Upper lobe of right lung (tissue), 1 donor: ENCODE measurements around the gene ZSWIM9. TPM values are rescaled to one million over a fixed set of nuclear protein-coding genes. Genes with fewer than 3 reads are reported as not detected.

Source experiments
- ATAC-seq: fragments of 200-7000 bp; cut with Tn5 transposase; one replicate; pipeline ENCODE4 v1.9.1; 2020; ENCODE audit warnings: mild to moderate bottlenecking, moderate library complexity
- DNase-seq: peaks from one replicate; pipeline ENCODE4 v3.0.0-alpha.2; 2020
- H3K27ac ChIP-seq: fragments of 200-600 bp; one replicate; pipeline ENCODE4 v1.8.0; 2022
- H3K27me3 ChIP-seq: fragments of 200-600 bp; one replicate; pipeline ENCODE4 v1.8.0; 2022; ENCODE audit warnings: mild to moderate bottlenecking
- H3K36me3 ChIP-seq: fragments of 200-600 bp; one replicate; pipeline ENCODE4 v1.8.0; 2022
- H3K4me1 ChIP-seq: fragments of 200-600 bp; one replicate; pipeline ENCODE4 v1.8.0; 2022
- H3K4me3 ChIP-seq: fragments of 200-600 bp; one replicate; pipeline ENCODE4 v1.8.0; 2022; ENCODE audit warnings: mild to moderate bottlenecking
- H3K9me3 ChIP-seq: fragments of 200-600 bp; one replicate; pipeline ENCODE4 v1.8.0; 2022
- intact Hi-C: fragments of 100-400 bp; cut with DNase I; formaldehyde crosslinking; loops from one replicate; pipeline ENCODE4 v1.11.0; 2022
- total RNA-seq: library from RNA; stranded (reverse); fragmentation: NEBNext Ultra II Directional; extraction: Animal tissue kit (Norgen Biotek cat#: 25700); gene quantifications from one replicate; pipeline ENCODE4 v1.2.1, GENCODE V29; 2021
- TF ChIP-seq, protein P1 (sequence below): fragments of 200-600 bp; IDR thresholded peaks from one replicate; pipeline ENCODE4 v1.8.0; 2022; ENCODE audit warnings: antibody characterized with exemption
- donor health status: DM: no; HTN: yes; CAD: no; lungs with severe emphysema.

ZSWIM9 gene
- total RNA-seq, 1 donor from 2014 or later, result 7.5 TPM

DNA sequence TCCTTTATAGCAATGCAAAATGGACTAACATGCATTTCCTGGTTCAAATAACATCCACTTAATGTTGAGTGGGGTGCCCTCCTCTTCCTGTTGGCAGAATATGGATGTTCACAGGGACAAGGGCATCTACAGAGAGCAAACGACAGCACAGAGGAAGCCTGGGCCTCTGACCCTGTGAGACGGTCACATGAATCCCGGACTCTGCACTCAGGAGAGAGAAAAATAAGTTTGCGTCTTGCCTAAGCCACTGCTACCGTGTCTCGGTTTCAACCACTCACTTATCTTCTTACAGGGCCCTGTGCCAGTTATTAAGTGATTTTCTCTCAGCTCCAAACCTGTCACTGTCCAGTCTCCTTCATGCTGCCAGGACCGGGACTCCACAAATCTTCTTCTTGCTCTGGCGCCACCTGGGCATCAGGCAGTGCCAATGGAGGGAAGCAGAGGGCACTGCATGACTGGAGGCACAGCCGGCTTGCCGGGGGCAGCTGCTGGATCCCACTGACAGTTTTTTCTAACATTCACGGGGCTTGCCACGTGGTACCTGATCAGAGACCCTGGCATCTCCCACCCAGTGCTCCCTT, 12.2 kb upstream of the ZSWIM9 start:
- H3K27me3 ChIP-seq, result no peaks in the 10 kb centered on the region
- H3K9me3 ChIP-seq, result no peaks in the 10 kb centered on the region
- no peak overlapping the region for H3K4me3 ChIP-seq
- no peak for ATAC-seq
- intact Hi-C loops, result loop anchor here (10.0 kb wide), 1 partner anchor 63 kb away; no protein-coding TSS in a partner anchor
- H3K36me3 ChIP-seq, result peaks cover 6% of the 10 kb centered on the region
- H3K27ac ChIP-seq, result no peak overlapping the region
- TF ChIP-seq, protein P1, sequence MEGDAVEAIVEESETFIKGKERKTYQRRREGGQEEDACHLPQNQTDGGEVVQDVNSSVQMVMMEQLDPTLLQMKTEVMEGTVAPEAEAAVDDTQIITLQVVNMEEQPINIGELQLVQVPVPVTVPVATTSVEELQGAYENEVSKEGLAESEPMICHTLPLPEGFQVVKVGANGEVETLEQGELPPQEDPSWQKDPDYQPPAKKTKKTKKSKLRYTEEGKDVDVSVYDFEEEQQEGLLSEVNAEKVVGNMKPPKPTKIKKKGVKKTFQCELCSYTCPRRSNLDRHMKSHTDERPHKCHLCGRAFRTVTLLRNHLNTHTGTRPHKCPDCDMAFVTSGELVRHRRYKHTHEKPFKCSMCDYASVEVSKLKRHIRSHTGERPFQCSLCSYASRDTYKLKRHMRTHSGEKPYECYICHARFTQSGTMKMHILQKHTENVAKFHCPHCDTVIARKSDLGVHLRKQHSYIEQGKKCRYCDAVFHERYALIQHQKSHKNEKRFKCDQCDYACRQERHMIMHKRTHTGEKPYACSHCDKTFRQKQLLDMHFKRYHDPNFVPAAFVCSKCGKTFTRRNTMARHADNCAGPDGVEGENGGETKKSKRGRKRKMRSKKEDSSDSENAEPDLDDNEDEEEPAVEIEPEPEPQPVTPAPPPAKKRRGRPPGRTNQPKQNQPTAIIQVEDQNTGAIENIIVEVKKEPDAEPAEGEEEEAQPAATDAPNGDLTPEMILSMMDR, result no peak
- no peaks in the 10 kb centered on the region for H3K4me1 ChIP-seq
- no peak for DNase-seq

DNA sequence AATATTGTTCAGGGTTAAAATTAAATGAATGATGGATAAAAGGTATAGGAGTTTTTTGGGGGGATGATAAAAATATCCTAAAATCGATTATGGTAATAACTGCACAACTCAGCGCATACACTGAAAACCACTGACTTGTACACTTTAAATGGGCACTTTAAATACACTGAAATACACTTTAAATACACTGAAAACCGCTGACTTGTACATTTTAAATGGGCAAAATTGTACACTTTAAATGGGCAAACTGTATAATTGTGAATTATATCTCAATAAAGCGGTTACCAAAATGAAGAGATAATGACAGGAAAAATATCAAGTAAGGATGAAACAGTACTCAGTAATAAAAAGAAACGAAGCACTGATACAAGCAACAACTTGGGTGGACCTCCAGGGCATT, 1.8 kb upstream of the ZSWIM9 start:
- no peaks in the 10 kb centered on the region for H3K27me3 ChIP-seq
- H3K27ac ChIP-seq, result no peak overlapping the region
- DNase-seq, result no peak
- no peak overlapping the region for H3K4me3 ChIP-seq
- peaks cover 6% of the 10 kb centered on the region for H3K36me3 ChIP-seq
- no peaks in the 10 kb centered on the region for H3K9me3 ChIP-seq
- ATAC-seq, result no peak
- TF ChIP-seq, protein P1, result no peak
- intact Hi-C loops, result no loop called here
- H3K4me1 ChIP-seq, result peaks cover 7% of the 10 kb centered on the region

DNA sequence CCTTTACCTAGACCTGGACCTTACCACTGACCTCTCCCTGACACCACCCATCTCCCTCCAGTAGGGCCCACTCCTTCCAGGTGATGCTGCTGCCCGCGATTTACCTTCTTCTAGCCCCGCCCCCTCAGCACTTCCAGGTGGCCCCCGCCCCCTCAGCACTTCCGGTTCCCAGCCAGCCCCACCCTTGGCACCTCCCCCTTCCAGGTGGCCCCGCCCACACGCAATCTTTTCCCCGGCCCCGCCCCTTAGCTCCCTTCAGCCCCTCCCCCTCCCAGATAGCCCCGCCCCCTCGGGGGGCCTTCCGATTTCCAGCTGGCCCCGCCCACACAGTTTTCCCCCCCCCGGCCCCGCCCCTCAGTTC, 922 bp upstream of the ZSWIM9 start:
- H3K27me3 ChIP-seq, result no peaks in the 10 kb centered on the region
- TF ChIP-seq, protein P1, result no peak
- peaks cover 7% of the 10 kb centered on the region for H3K4me1 ChIP-seq
- DNase-seq (peak; percentile 94), ATAC-seq (peak; percentile 87)
- no peaks in the 10 kb centered on the region for H3K9me3 ChIP-seq
- peak overlapping the region; percentile 90 for H3K27ac ChIP-seq
- peak overlapping the region; percentile 82 for H3K4me3 ChIP-seq
- intact Hi-C loops, result no loop called here
- H3K36me3 ChIP-seq, result peaks cover 2% of the 10 kb centered on the region

DNA sequence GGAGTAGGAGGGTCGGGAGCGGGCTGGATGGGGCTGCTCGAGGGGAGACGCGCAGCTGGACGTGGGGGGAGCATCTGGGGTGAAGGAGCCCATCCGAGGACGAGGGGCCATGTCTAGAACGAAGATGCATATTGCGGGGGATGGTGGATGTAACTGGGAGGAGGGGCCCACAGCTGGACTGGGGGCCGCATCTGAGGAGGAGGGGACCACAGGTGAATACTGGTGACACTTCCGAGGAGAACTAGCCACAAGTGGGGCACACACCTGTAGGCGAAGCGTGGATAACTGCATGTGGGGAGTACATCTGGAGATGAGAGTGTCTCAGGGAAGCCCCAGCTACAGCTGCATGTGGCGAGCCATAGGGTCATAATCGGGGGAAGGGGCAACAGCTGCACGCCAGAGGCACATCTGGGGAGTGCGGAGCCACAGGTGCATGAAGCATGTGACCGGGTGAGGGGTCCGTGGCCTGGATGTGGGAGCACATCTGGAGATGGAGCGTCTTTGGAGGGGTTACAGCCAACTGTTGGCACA, 402 bp downstream of the ZSWIM9 start:
- DNase-seq, result no peak
- Histone ChIP-seq H3K36me3 (no peaks in the 10 kb centered on the region), H3K27me3 (no peaks in the 10 kb centered on the region), H3K4me3 (peak overlapping the region; percentile 82), H3K9me3 (no peaks in the 10 kb centered on the region), H3K27ac (peak overlapping the region; percentile 90), H3K4me1 (peaks cover 7% of the 10 kb centered on the region)
- intact Hi-C loops, result no loop called here
- TF ChIP-seq, protein P1, result no peak
- ATAC-seq, result no peak

DNA sequence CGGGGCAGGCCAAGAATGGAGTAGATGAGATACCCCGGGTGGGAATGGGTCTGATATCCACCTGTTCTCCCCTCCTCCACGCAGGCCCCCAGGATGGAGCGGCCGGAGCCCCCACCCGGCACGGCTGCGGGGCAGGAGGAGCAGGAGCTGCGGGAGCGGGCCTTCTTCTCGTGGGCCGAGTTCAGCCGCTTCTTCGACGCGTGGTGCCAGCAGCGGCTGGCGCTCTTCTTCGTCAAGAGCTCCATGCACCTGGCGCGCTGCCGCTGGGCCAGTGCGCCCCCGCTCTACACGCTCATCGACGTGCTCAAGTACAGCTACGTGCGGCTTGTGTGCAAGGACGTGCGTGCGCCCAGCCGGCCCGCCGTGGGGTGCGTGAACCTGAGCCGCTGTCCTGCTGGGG, 1.2 kb downstream of the ZSWIM9 start:
- intact Hi-C loops, result no loop called here
- no peaks in the 10 kb centered on the region for H3K27me3 ChIP-seq
- no peak overlapping the region for H3K4me3 ChIP-seq
- ATAC-seq, result no peak
- no peaks in the 10 kb centered on the region for H3K9me3 ChIP-seq
- no peak for DNase-seq
- no peak overlapping the region for H3K27ac ChIP-seq
- TF ChIP-seq, protein P1, result no peak
- no peaks in the 10 kb centered on the region for H3K36me3 ChIP-seq
- peaks cover 7% of the 10 kb centered on the region for H3K4me1 ChIP-seq
